Measurements from ENCODE around the gene TBC1D22A.
A peak's percentile ranks its signal among the peaks of the same experiment; 100 is the strongest.

Gene TBC1D22A

GRCh38 chr22:46789992-46790391 lies 27.5 kb downstream of the TBC1D22A start:
- H3K4me3 ChIP-seq, result no peak overlapping the region
- DNase-seq (ENCODE audit: low spot score), result no peak
- TF ChIP-seq CTCF (IDR thresholded peaks at IDR 0.05), result no peak
- H3K27ac ChIP-seq, result no peak overlapping the region

GRCh38 chr22:46791201-46791731 lies 28.8 kb downstream of the TBC1D22A start:
- DNase-seq (ENCODE audit: low spot score), result no peak
- Histone ChIP-seq H3K4me3 (no peak overlapping the region), H3K27ac (peak overlapping the region; percentile 38 to 56)
- no peak for TF ChIP-seq CTCF (IDR thresholded peaks at IDR 0.05)

- Histone ChIP-seq H3K4me3 (no peak overlapping the region), H3K27ac (peak overlapping the region in 1 of 2 donors; percentile 37)
- TF ChIP-seq CTCF (IDR thresholded peaks at IDR 0.05), result no peak
- no peak for DNase-seq (ENCODE audit: low spot score)
Measured at GRCh38 chr22:46792061-46792796, 29.8 kb downstream of the TBC1D22A start.

- TF ChIP-seq CTCF (IDR thresholded peaks at IDR 0.05), result no peak
- Histone ChIP-seq H3K4me3 (no peak overlapping the region), H3K27ac (peak overlapping the region in 1 of 2 donors; percentile 37)
- no peak for DNase-seq (ENCODE audit: low spot score)
Measured at GRCh38 chr22:46792841-46793261, 30.4 kb downstream of the TBC1D22A start.

GRCh38 chr22:46793497-46793896 lies 31.0 kb downstream of the TBC1D22A start:
- no peak overlapping the region for H3K4me3 ChIP-seq
- no peak for TF ChIP-seq CTCF (IDR thresholded peaks at IDR 0.05)
- no peak for DNase-seq (ENCODE audit: low spot score)
- no peak overlapping the region for H3K27ac ChIP-seq

GRCh38 chr22:46794067-46794466 lies 31.6 kb downstream of the TBC1D22A start:
- H3K27ac ChIP-seq, result no peak overlapping the region
- no peak for DNase-seq (ENCODE audit: low spot score)

More at GRCh38 chr22:46794067-46794466, 31.6 kb downstream of the TBC1D22A start:
- H3K4me3 ChIP-seq, result no peak overlapping the region
- TF ChIP-seq CTCF (IDR thresholded peaks at IDR 0.05), result no peak
